ENCODE results near the gene NAA20.

- no peak for TF ChIP-seq CTCF (IDR thresholded peaks at IDR 0.05; ENCODE audit: low read depth, low read length, missing input control)
- no peak for TF ChIP-seq TAF1 (conservative IDR thresholded peaks at IDR 0.05)
- TF ChIP-seq ATF3 (IDR thresholded peaks at IDR 0.05) = no peak
- no peak for TF ChIP-seq GABPA (IDR thresholded peaks at IDR 0.05 in 1 of 2, conservative IDR thresholded peaks at IDR 0.05 in 1 of 2)
- no peak for TF ChIP-seq YY1 (IDR thresholded peaks at IDR 0.05)
- no peak for TF ChIP-seq EGR1 (IDR thresholded peaks at IDR 0.05; ENCODE audit: low read depth in 2 of 2)
- TF ChIP-seq, protein P1, sequence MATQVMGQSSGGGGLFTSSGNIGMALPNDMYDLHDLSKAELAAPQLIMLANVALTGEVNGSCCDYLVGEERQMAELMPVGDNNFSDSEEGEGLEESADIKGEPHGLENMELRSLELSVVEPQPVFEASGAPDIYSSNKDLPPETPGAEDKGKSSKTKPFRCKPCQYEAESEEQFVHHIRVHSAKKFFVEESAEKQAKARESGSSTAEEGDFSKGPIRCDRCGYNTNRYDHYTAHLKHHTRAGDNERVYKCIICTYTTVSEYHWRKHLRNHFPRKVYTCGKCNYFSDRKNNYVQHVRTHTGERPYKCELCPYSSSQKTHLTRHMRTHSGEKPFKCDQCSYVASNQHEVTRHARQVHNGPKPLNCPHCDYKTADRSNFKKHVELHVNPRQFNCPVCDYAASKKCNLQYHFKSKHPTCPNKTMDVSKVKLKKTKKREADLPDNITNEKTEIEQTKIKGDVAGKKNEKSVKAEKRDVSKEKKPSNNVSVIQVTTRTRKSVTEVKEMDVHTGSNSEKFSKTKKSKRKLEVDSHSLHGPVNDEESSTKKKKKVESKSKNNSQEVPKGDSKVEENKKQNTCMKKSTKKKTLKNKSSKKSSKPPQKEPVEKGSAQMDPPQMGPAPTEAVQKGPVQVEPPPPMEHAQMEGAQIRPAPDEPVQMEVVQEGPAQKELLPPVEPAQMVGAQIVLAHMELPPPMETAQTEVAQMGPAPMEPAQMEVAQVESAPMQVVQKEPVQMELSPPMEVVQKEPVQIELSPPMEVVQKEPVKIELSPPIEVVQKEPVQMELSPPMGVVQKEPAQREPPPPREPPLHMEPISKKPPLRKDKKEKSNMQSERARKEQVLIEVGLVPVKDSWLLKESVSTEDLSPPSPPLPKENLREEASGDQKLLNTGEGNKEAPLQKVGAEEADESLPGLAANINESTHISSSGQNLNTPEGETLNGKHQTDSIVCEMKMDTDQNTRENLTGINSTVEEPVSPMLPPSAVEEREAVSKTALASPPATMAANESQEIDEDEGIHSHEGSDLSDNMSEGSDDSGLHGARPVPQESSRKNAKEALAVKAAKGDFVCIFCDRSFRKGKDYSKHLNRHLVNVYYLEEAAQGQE (IDR thresholded peaks at IDR 0.05) = no peak
Observed at GRCh38 chr20:20017844-20018185, 653 bp downstream of the NAA20 start.

All from liver (tissue), 3 donors.